K562 (cell line): ENCODE data around the gene ZNHIT3. TPM values are rescaled to one million over a fixed set of nuclear protein-coding genes. Genes with fewer than 3 reads are reported as not detected.

Source experiments
- ATAC-seq: fragments of 200-7000 bp; cut with Tn5 transposase; 3 replicates; pipeline ENCODE4 v1.9.1; 2020; ENCODE audit warnings: moderate library complexity
- BruUV-seq: library from RNA; stranded (reverse); fragments of 400-500 nt; replicated peaks from 2 replicates; lab custom pipeline; 2021; lab: Mats Ljungman, UMichigan
- CTCF ChIA-PET: fragments of 300-600 bp; formaldehyde crosslinking; extraction: SDS; loops from one replicate; lab custom pipeline; 2021; ENCODE audit warnings: low intra/inter-chr PET ratio; lab: Yijun Ruan, JAX
- POLR2A ChIA-PET: fragments of 300-600, 350-650 bp; sonication (Branson Sonifier 250); formaldehyde crosslinking; extraction: SDS; loops from one replicate; lab custom pipeline; 2021; ENCODE audit warnings: antibody characterized with exemption, inconsistent platforms; lab: Yijun Ruan, JAX
- DNase-seq, 4 experiments: peaks; one replicate each; pipeline versions ENCODE4 v3.0.0 to v3.0.0-alpha.2; 2011 to 2018; ENCODE audit warnings: low spot score in 3 of 4, mixed read lengths in 3 of 4; ENCODE audit errors: extremely low read depth in 1 of 4
- FAIRE-seq: peaks from 2 replicates; lab custom pipeline; 2011; peaks lifted over from hg19 to GRCh38; lab: Jason Lieb, UNC
- H2AFZ ChIP-seq: 2 replicates; pipeline ENCODE4 v1.6.0; 2011; ENCODE audit warnings: low read depth, low read length, control low read depth, inconsistent platforms
- H3K27ac ChIP-seq: fragments of 200-600 bp; 3 replicates; pipeline ENCODE4 v1.8.0; 2011; ENCODE audit warnings: low read depth, mild to moderate bottlenecking, control low read depth, inconsistent platforms, low read length, moderate library complexity, mixed read lengths; ENCODE audit errors: extremely low read depth
- H3K27me3 ChIP-seq, 2 experiments: fragments of 300-600 bp in 1 of 2; 2 replicates in 1 of 2; 3 replicates in 1 of 2; pipeline versions ENCODE4 v1.6.0 to v1.8.0; 2011; ENCODE audit warnings: inconsistent platforms in 2 of 2, low read length in 2 of 2, mild to moderate bottlenecking in 1 of 2, mixed read lengths in 1 of 2, moderate library complexity in 1 of 2; ENCODE audit not compliant: control insufficient read depth in 2 of 2, insufficient read depth in 2 of 2
- H3K36me3 ChIP-seq: fragments of 300-600 bp; 3 replicates; pipeline ENCODE4 v1.8.0; 2011; ENCODE audit warnings: mild to moderate bottlenecking, low read length, inconsistent platforms; ENCODE audit not compliant: control insufficient read depth, insufficient read depth
- H3K4me1 ChIP-seq, 2 experiments: fragments of 200-600 bp in 1 of 2; replicated peaks in 1 of 2; 2 replicates in 1 of 2; 3 replicates in 1 of 2; pipeline versions ENCODE4 v1.5.1 to v1.8.0; 2011; ENCODE audit warnings: inconsistent platforms in 2 of 2, low read length in 2 of 2, mild to moderate bottlenecking in 1 of 2, mixed read lengths in 1 of 2, moderate library complexity in 1 of 2; ENCODE audit not compliant: control insufficient read depth in 2 of 2, insufficient read depth in 2 of 2
- H3K4me2 ChIP-seq: 2 replicates; pipeline ENCODE4 v1.6.1; 2011; ENCODE audit warnings: low read length, control low read depth, inconsistent platforms, mixed read lengths; ENCODE audit not compliant: insufficient read depth
- H3K4me3 ChIP-seq: fragments of 200-600 bp; sonication (generic), shearing (Covaris generic); 2 replicates; pipeline ENCODE4 v1.5.1; 2016; ENCODE audit warnings: control low read depth, inconsistent platforms
- H3K79me2 ChIP-seq: fragments of 200-600 bp; 3 replicates; pipeline ENCODE4 v1.8.0; 2011; ENCODE audit warnings: low read length, inconsistent platforms; ENCODE audit not compliant: control insufficient read depth, insufficient read depth
- H3K9ac ChIP-seq, 2 experiments: 2 replicates each; pipeline versions ENCODE4 v1.6.0 to v1.6.1; 2011; ENCODE audit warnings: low read depth in 2 of 2, low read length in 2 of 2, control low read depth in 1 of 2, inconsistent platforms in 1 of 2, mild to moderate bottlenecking in 1 of 2, mixed read lengths in 1 of 2; ENCODE audit not compliant: insufficient read depth in 1 of 2
- H3K9me1 ChIP-seq: one replicate; pipeline ENCODE4 v1.6.0; 2011; ENCODE audit warnings: inconsistent platforms, mild to moderate bottlenecking, low read length, moderate library complexity; ENCODE audit not compliant: control insufficient read depth, insufficient read depth
- H3K9me3 ChIP-seq: replicated peaks from 2 replicates; pipeline ENCODE4 v1.5.1; 2011; ENCODE audit warnings: low read depth, low read length, inconsistent platforms; ENCODE audit not compliant: control insufficient read depth, insufficient read depth
- H4K20me1 ChIP-seq: replicated peaks from 2 replicates; pipeline ENCODE4 v1.6.1; 2011; ENCODE audit warnings: low read length, inconsistent platforms, mixed read lengths; ENCODE audit not compliant: control insufficient read depth, insufficient read depth
- POLR2A ChIP-seq: fragments of 450-650 bp; conservative IDR thresholded peaks from 2 replicates; pipeline ENCODE4 v1.6.1; 2016
- ZNF592 ChIP-seq: fragments of 450-650 bp; IDR thresholded peaks from 2 replicates; pipeline ENCODE4 v1.6.1; 2017; ENCODE audit warnings: antibody characterized with exemption, mild to moderate bottlenecking
- WGBS: fragments of 100-300 bp; shearing (Covaris generic); methylation state at CpG from one replicate; pipeline ENCODE4 v1.1.6; 2016; ENCODE audit warnings: low coverage, mixed read lengths; ENCODE audit not compliant: insufficient coverage; ENCODE audit errors: missing lambda C conversion rate; 5-methylcytosine and 5-hydroxymethylcytosine counted together
- in situ Hi-C: fragments of 300-500 bp; cut with MboI; formaldehyde crosslinking; loops from 4 replicates; pipeline ENCODE4 v1.15.0; 2018; ENCODE audit warnings: inconsistent platforms, mixed read lengths
- intact Hi-C: fragments of 100-400 bp; cut with micrococcal nuclease; formaldehyde crosslinking; loops from 2 replicates; pipeline ENCODE4 v1.14.2; 2022
- polyA plus RNA-seq, 8 experiments: library from polyadenylated mRNA; depleted of rRNA in 4 of 8; stranded (reverse) in 5 of 8; unstranded in 3 of 8; fragments of >200 nt; fragmentation: Nextera tagmentation in 2 of 8; fragmentation: Illumina TruSeq in 1 of 8; extraction: Ambion mirVana in 2 of 8; extraction: Trizol in 1 of 8; gene quantifications; 2 replicates each; pipeline versions ENCODE4 v1.2.1 to v1.2.3, GENCODE V29; 2011 to 2014; ENCODE audit warnings: inconsistent platforms in 1 of 8, missing spikeins in 1 of 8
- total RNA-seq, 7 experiments: library from RNA; depleted of rRNA in 6 of 7; stranded (reverse); fragments of >200 nt in 6 of 7; fragmentation: Illumina TruSeq in 2 of 7; extraction: Trizol in 2 of 7; gene quantifications; 2 replicates each; pipeline versions ENCODE4 v1.2.1 to v1.2.3, GENCODE V29; 2011 to 2021; ENCODE audit warnings: low replicate concordance in 1 of 7

Gene ZNHIT3
- total and polyA plus RNA-seq, 9 of the 15 experiments (the other 6 are each of a cell fraction or from before 2014, with no cell fraction given), result 45.0 to 300 (median 88.4) TPM

GRCh38 chr17:36507266-36507665 is 20.8 kb downstream of the ZNHIT3 start:
- ATAC-seq, result no peak
- in situ Hi-C loops, result no loop called here
- Histone ChIP-seq H3K9me1 (no peaks in the 10 kb centered on the region), H3K4me3 (no peak overlapping the region), H3K9me3 (no peaks in the 10 kb centered on the region), H3K27me3 (no peaks in the 10 kb centered on the region), H3K36me3 (peaks cover 97% of the 10 kb centered on the region), H3K27ac (no peak overlapping the region), H3K9ac (no peak overlapping the region), H3K79me2 (no peaks in the 10 kb centered on the region), H2AFZ (no peak overlapping the region), H3K4me2 (no peak overlapping the region), H4K20me1 (no peaks in the 10 kb centered on the region; the same call in 1 of the 2 replicates), H3K4me1 (peaks cover 0 to 6% of the 10 kb centered on the region in 2 experiments; a peak in 1 of 5 replicates)
- 92% methylated on average over 6 of the region's 6 CpGs for WGBS
- ChIA-PET CTCF (no interaction called here), POLR2A (interaction anchor here (0.6 to 1.1 kb wide), 3 partner anchors 9 to 22 kb away, joined by 3 read pairs; no protein-coding TSS in a partner anchor)
- FAIRE-seq, result no peak
- no peak for DNase-seq
- BruUV-seq, result no TSS peak
- intact Hi-C loops, result no loop called here
- no peak for TF ChIP-seq ZNF592
- no peak for TF ChIP-seq POLR2A
